Hepatocyte (in vitro differentiated cells): ENCODE measurements around the gene LRRC75B. TPM values are rescaled to one million over a fixed set of nuclear protein-coding genes. Genes with fewer than 3 reads are reported as not detected.

Experiments
- DNase-seq: peaks from one replicate; pipeline ENCODE4 v3.0.0-alpha.2; 2016; ENCODE audit warnings: low spot score
- H2AFZ ChIP-seq: fragments of 200-600 bp; sonication (generic); 2 replicates; pipeline ENCODE4 v1.6.0; 2016; ENCODE audit warnings: antibody characterized with exemption, mild to moderate bottlenecking
- H3K27ac ChIP-seq: fragments of 200-600 bp; sonication (generic); 2 replicates; pipeline ENCODE4 v1.5.1; 2016; ENCODE audit warnings: mild to moderate bottlenecking
- H3K27me3 ChIP-seq: fragments of 200-600 bp; sonication (generic); 2 replicates; pipeline ENCODE4 v1.6.1; 2016
- H3K36me3 ChIP-seq: fragments of 200-600 bp; sonication (generic); replicated peaks from 2 replicates; pipeline ENCODE4 v1.5.1; 2016; ENCODE audit warnings: low read depth; ENCODE audit not compliant: insufficient read depth
- H3K4me1 ChIP-seq: fragments of 200-600 bp; sonication (generic); 2 replicates; pipeline ENCODE4 v1.5.1; 2016; ENCODE audit warnings: mild to moderate bottlenecking, moderate library complexity; ENCODE audit not compliant: insufficient read depth
- H3K4me2 ChIP-seq: fragments of 200-600 bp; sonication (generic); 2 replicates; pipeline ENCODE4 v1.6.0; 2016
- H3K4me3 ChIP-seq: fragments of 200-600 bp; sonication (generic); 2 replicates; pipeline ENCODE4 v1.5.1; 2016; ENCODE audit warnings: mild to moderate bottlenecking
- H3K79me2 ChIP-seq: fragments of 200-600 bp; sonication (generic); 2 replicates; pipeline ENCODE4 v1.6.0; 2017; ENCODE audit warnings: mild to moderate bottlenecking
- H3K9me2 ChIP-seq: fragments of 200-600 bp; sonication (generic); replicated peaks from 2 replicates; pipeline ENCODE4 v1.6.0; 2017; ENCODE audit warnings: mild to moderate bottlenecking; ENCODE audit not compliant: insufficient read depth
- H3K9me3 ChIP-seq: fragments of 200-600 bp; sonication (generic); 2 replicates; pipeline ENCODE4 v1.5.1; 2016; ENCODE audit warnings: low read depth, mild to moderate bottlenecking
- H4K20me1 ChIP-seq: fragments of 200-600 bp; sonication (generic); 2 replicates; pipeline ENCODE4 v1.6.0; 2016; ENCODE audit warnings: mild to moderate bottlenecking; ENCODE audit not compliant: insufficient read depth, poor library complexity, severe bottlenecking
- CTCF ChIP-seq: fragments of 200-600 bp; sonication (generic); IDR thresholded peaks from 2 replicates; pipeline ENCODE4 v1.5.1; 2016; ENCODE audit warnings: antibody characterized with exemption, mild to moderate bottlenecking; ENCODE audit not compliant: poor library complexity
- EZH2 ChIP-seq: fragments of 200-600 bp; sonication (generic); IDR thresholded peaks from 2 replicates; pipeline ENCODE4 v1.6.1; 2016; ENCODE audit warnings: antibody characterized with exemption, mild to moderate bottlenecking, borderline replicate concordance
- EZH2phosphoT487 ChIP-seq: fragments of 200-600 bp; sonication (generic); IDR thresholded peaks from one replicate; pipeline ENCODE4 v1.6.1; 2018; ENCODE audit warnings: antibody characterized with exemption, mild to moderate bottlenecking, low read depth, moderate library complexity; ENCODE audit not compliant: unreplicated experiment, severe bottlenecking
- WGBS: methylation state at CpG from one replicate; pipeline ENCODE4 v1.1.6; 2016; ENCODE audit warnings: low lambda C conversion rate; ENCODE audit errors: missing lambda C conversion rate; 5-methylcytosine and 5-hydroxymethylcytosine counted together
- polyA plus RNA-seq: library from polyadenylated mRNA; unstranded; fragments of >200 nt; fragmentation: Nextera tagmentation; extraction: Ambion mirVana; gene quantifications from 2 replicates; pipeline ENCODE4 v1.2.1, GENCODE V29; 2016
- total RNA-seq: library from RNA; depleted of rRNA; stranded (reverse); fragments of >200 nt; gene quantifications from 2 replicates; pipeline ENCODE4 v1.2.3, GENCODE V29; 2014

LRRC75B gene
- total and polyA plus RNA-seq, 2 experiments from 2014 or later = 19.5 to 34.5 TPM

- Histone ChIP-seq H3K36me3 (no peaks in the 10 kb centered on the region), H2AFZ (no peak overlapping the region), H3K27me3 (no peaks in the 10 kb centered on the region), H3K9me2 (no peaks in the 10 kb centered on the region), H3K4me1 (peaks cover 14% of the 10 kb centered on the region), H3K79me2 (peaks cover 3% of the 10 kb centered on the region), H3K4me2 (no peak overlapping the region), H3K4me3 (no peak overlapping the region), H3K9me3 (no peaks in the 10 kb centered on the region), H3K27ac (no peak overlapping the region), H4K20me1 (no peaks in the 10 kb centered on the region)
- no peak for DNase-seq
- 89% methylated on average over 8 of the region's 8 CpGs for WGBS
- TF ChIP-seq EZH2 = no peak
- no peak for TF ChIP-seq CTCF
- TF ChIP-seq EZH2phosphoT487 = no peak
Measured at GRCh38 chr22:24587948-24588347, 4.9 kb downstream of the LRRC75B start.

- Histone ChIP-seq H3K36me3 (no peaks in the 10 kb centered on the region), H3K27ac (no peak overlapping the region), H3K27me3 (no peaks in the 10 kb centered on the region), H3K4me2 (no peak overlapping the region), H3K4me1 (peaks cover 14% of the 10 kb centered on the region), H3K9me2 (no peaks in the 10 kb centered on the region), H2AFZ (no peak overlapping the region), H3K79me2 (peaks cover 3% of the 10 kb centered on the region), H4K20me1 (no peaks in the 10 kb centered on the region), H3K4me3 (no peak overlapping the region), H3K9me3 (no peaks in the 10 kb centered on the region)
- no peak for TF ChIP-seq EZH2phosphoT487
- TF ChIP-seq CTCF = no peak
- TF ChIP-seq EZH2 = no peak
- 94% methylated on average over 4 of the region's 5 CpGs for WGBS
- DNase-seq = no peak
Measured at GRCh38 chr22:24587251-24587650, 5.6 kb downstream of the LRRC75B start.

- Histone ChIP-seq H3K4me1 (peaks cover 14% of the 10 kb centered on the region), H3K27ac (no peak overlapping the region), H3K36me3 (no peaks in the 10 kb centered on the region), H2AFZ (no peak overlapping the region), H3K79me2 (no peaks in the 10 kb centered on the region), H3K4me3 (no peak overlapping the region), H4K20me1 (no peaks in the 10 kb centered on the region), H3K27me3 (no peaks in the 10 kb centered on the region), H3K4me2 (no peak overlapping the region), H3K9me3 (no peaks in the 10 kb centered on the region), H3K9me2 (no peaks in the 10 kb centered on the region)
- WGBS = 95% methylated on average over 22 of the region's 24 CpGs
- DNase-seq = no peak
- no peak for TF ChIP-seq CTCF
- no peak for TF ChIP-seq EZH2
- TF ChIP-seq EZH2phosphoT487 = no peak
Measured at GRCh38 chr22:24585927-24586546, 6.8 kb downstream of the LRRC75B start.
